Hindlimb muscle (tissue), 1 donor: ENCODE results near the gene PPIA. TPM values are rescaled to one million over a fixed set of nuclear protein-coding genes. Genes with fewer than 3 reads are reported as not detected.
"Not testable (repeated sequence)": the region's sequence is repeated elsewhere in the genome, so short reads cannot be mapped to it uniquely, and the experiment has no call there.

Source experiments
- DNase-seq: peaks from one replicate; pipeline ENCODE4 v3.0.0-alpha.2; 2013
- polyA plus RNA-seq: library from polyadenylated mRNA; unstranded; fragments of 120-200 nt; gene quantifications from one replicate; pipeline ENCODE4 v1.2.1, GENCODE V29; 2013; ENCODE audit not compliant: insufficient read length

PPIA gene
- polyA plus RNA-seq, 1 donor = 647 TPM

GRCh38 chr7:44789990-44790389, 6.5 kb upstream of the PPIA start:
- DNase-seq = no peak

- no peak for DNase-seq
These were observed 4.9 kb upstream of the PPIA start for GRCh38 chr7:44791278-44792219.

- no peak for DNase-seq
These were observed 2.6 kb upstream of the PPIA start for GRCh38 chr7:44793919-44794318.

- DNase-seq = no peak
These were observed 2.1 kb upstream of the PPIA start for GRCh38 chr7:44794331-44794730.

- no peak for DNase-seq
These were observed 412 bp upstream of the PPIA start for GRCh38 chr7:44796034-44796503.

- peak; percentile 92 for DNase-seq
These were observed 1.1 kb downstream of the PPIA start for GRCh38 chr7:44797329-44798258.

- no peak for DNase-seq
These were observed 2.3 kb downstream of the PPIA start for GRCh38 chr7:44798649-44799305.

GRCh38 chr7:44799939-44800338, 3.5 kb downstream of the PPIA start:
- DNase-seq = no peak

GRCh38 chr7:44801890-44802289, 5.4 kb downstream of the PPIA start:
- DNase-seq = no peak

- DNase-seq = no peak
These were observed 6.0 kb downstream of the PPIA start for GRCh38 chr7:44802418-44803025.

- DNase-seq = not testable (repeated sequence)
These were observed 7.5 kb downstream of the PPIA start for GRCh38 chr7:44803828-44804519.

GRCh38 chr7:44805950-44806349, 9.5 kb downstream of the PPIA start:
- DNase-seq = no peak

- DNase-seq = no peak
These were observed 12.5 kb downstream of the PPIA start for GRCh38 chr7:44808914-44809393.

GRCh38 chr7:44811093-44811492, 14.6 kb downstream of the PPIA start:
- DNase-seq = no peak

- no peak for DNase-seq
These were observed 15.1 kb downstream of the PPIA start for GRCh38 chr7:44811571-44811970.

- DNase-seq = no peak
These were observed 18.4 kb downstream of the PPIA start for GRCh38 chr7:44814919-44815318.

- DNase-seq = no peak
These were observed 22.8 kb downstream of the PPIA start for GRCh38 chr7:44819292-44819691.

- no peak for DNase-seq
These were observed 26.8 kb downstream of the PPIA start for GRCh38 chr7:44823255-44823781.

GRCh38 chr7:44824894-44825526, 28.5 kb downstream of the PPIA start:
- no peak for DNase-seq

GRCh38 chr7:44827567-44827966, 31.1 kb downstream of the PPIA start:
- no peak for DNase-seq

GRCh38 chr7:44838751-44839150, 42.3 kb downstream of the PPIA start:
- no peak for DNase-seq
